Measurements from ENCODE around the gene LIPG. TPM values are rescaled to one million over a fixed set of nuclear protein-coding genes. Genes with fewer than 3 reads are reported as not detected.

Gene LIPG
- total RNA-seq, 4 donors from 2014 or later = 0.12 to 13.9 (median 2.1) TPM

- DNase-seq = no peak
- 93 to 96% methylated on average over 1 of the region's 1 CpG for WGBS, 2 donors
- Histone ChIP-seq H3K9me3 (no peaks in the 10 kb centered on the region), H3K27me3 (no peaks in the 10 kb centered on the region), H3K4me1 (no peaks in the 10 kb centered on the region), H3K4me3 (no peak overlapping the region), H3K27ac (no peak overlapping the region), H3K36me3 (no peaks in the 10 kb centered on the region)
- TF ChIP-seq, protein P1, sequence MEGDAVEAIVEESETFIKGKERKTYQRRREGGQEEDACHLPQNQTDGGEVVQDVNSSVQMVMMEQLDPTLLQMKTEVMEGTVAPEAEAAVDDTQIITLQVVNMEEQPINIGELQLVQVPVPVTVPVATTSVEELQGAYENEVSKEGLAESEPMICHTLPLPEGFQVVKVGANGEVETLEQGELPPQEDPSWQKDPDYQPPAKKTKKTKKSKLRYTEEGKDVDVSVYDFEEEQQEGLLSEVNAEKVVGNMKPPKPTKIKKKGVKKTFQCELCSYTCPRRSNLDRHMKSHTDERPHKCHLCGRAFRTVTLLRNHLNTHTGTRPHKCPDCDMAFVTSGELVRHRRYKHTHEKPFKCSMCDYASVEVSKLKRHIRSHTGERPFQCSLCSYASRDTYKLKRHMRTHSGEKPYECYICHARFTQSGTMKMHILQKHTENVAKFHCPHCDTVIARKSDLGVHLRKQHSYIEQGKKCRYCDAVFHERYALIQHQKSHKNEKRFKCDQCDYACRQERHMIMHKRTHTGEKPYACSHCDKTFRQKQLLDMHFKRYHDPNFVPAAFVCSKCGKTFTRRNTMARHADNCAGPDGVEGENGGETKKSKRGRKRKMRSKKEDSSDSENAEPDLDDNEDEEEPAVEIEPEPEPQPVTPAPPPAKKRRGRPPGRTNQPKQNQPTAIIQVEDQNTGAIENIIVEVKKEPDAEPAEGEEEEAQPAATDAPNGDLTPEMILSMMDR (IDR thresholded peaks at IDR 0.05) = no peak
- no peak for TF ChIP-seq POLR2A (IDR thresholded peaks at IDR 0.05)
- intact Hi-C loops (cut with DNase I) = no loop called here
Observed at GRCh38 chr18:49534846-49535601, 26.8 kb upstream of the LIPG start.

- WGBS, 2 donors = 67 to 68% methylated on average over 5 to 6 of the region's 6 CpGs
- intact Hi-C loops (cut with DNase I) = no loop called here
Observed at GRCh38 chr18:49537232-49537896, 24.5 kb upstream of the LIPG start.

DNA sequence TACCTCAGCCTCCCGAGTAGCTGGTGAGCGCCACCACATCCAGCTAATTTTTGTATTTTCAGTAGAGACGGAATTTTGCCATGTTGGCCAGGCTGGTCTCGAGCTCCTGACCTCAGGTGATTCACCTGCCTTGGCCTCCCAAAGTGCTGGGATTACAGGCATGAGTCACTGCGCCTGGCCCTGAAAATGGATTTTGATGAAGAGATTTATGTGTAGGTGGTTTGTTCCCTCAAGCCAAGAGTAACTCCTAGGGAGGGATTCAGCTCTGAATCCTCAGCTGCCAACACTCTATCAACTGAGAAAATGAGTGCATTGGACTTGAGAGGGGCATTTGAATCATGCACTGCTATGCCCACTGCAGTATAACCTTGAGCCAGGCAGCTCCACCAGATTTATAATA is 17.5 kb upstream of the LIPG start:
- Histone ChIP-seq H3K4me1 (no peaks in the 10 kb centered on the region), H3K36me3 (no peaks in the 10 kb centered on the region), H3K27ac (no peak overlapping the region), H3K4me3 (no peak overlapping the region), H3K9me3 (no peaks in the 10 kb centered on the region), H3K27me3 (peaks cover 0 to 7% (median 0%) of the 10 kb centered on the region in 4 donors)
- TF ChIP-seq, protein P1 (IDR thresholded peaks at IDR 0.05) = no peak
- DNase-seq = no peak
- intact Hi-C loops (cut with DNase I) = no loop called here
- WGBS, 2 donors = 40 to 65% methylated on average over 2 to 5 of the region's 5 CpGs

More at GRCh38 chr18:49537232-49537896, 24.5 kb upstream of the LIPG start:
- no peak for DNase-seq
- TF ChIP-seq POLR2A (IDR thresholded peaks at IDR 0.05) = no peak
- TF ChIP-seq, protein P1 (IDR thresholded peaks at IDR 0.05) = no peak
- no peaks in the 10 kb centered on the region for H3K36me3 ChIP-seq
- no peaks in the 10 kb centered on the region for H3K9me3 ChIP-seq
- no peaks in the 10 kb centered on the region for H3K27me3 ChIP-seq
- no peaks in the 10 kb centered on the region for H3K4me1 ChIP-seq
- no peak overlapping the region for H3K4me3 ChIP-seq
- no peak overlapping the region for H3K27ac ChIP-seq

- H3K36me3 ChIP-seq = no peaks in the 10 kb centered on the region
- H3K27ac ChIP-seq = no peak overlapping the region
- H3K27me3 ChIP-seq = peaks cover 0 to 12% (median 0%) of the 10 kb centered on the region in 4 donors
- 93 to 100% methylated on average over 1 of the region's 1 CpG for WGBS, 2 donors
- intact Hi-C loops (cut with DNase I) = no loop called here
- no peak for DNase-seq
- no peaks in the 10 kb centered on the region for H3K9me3 ChIP-seq
- TF ChIP-seq POLR2A (IDR thresholded peaks at IDR 0.05) = no peak
- TF ChIP-seq, protein P1 (IDR thresholded peaks at IDR 0.05) = no peak
- no peaks in the 10 kb centered on the region for H3K4me1 ChIP-seq
- H3K4me3 ChIP-seq = no peak overlapping the region
Observed at GRCh38 chr18:49546278-49546677, 15.6 kb upstream of the LIPG start.

GRCh38 chr18:49546719-49547273 is 15.1 kb upstream of the LIPG start:
- no peak overlapping the region for H3K4me3 ChIP-seq
- peaks cover 0 to 14% (median 0%) of the 10 kb centered on the region in 4 donors for H3K27me3 ChIP-seq
- DNase-seq = no peak
- no peak overlapping the region for H3K27ac ChIP-seq
- 81 to 82% methylated on average over 5 of the region's 5 CpGs for WGBS, 2 donors
- H3K4me1 ChIP-seq = no peaks in the 10 kb centered on the region
- H3K9me3 ChIP-seq = no peaks in the 10 kb centered on the region
- H3K36me3 ChIP-seq = no peaks in the 10 kb centered on the region
- TF ChIP-seq, protein P1 (IDR thresholded peaks at IDR 0.05) = no peak
- TF ChIP-seq POLR2A (IDR thresholded peaks at IDR 0.05) = no peak
- intact Hi-C loops (cut with DNase I) = no loop called here

All from esophagus squamous epithelium (tissue), 5 donors.